GM21515 (cell line): ENCODE measurements around the gene SFSWAP.

Source experiments
- ATAC-seq: cut with Tn5 transposase; IDR thresholded peaks from one replicate; pipeline ENCODE4 v1.9.1; 2021; ENCODE audit not compliant: unreplicated experiment

SFSWAP gene

GRCh38 chr12:131785763-131786330, 75.0 kb downstream of the SFSWAP start:
- no peak for ATAC-seq

GRCh38 chr12:131786331-131786730, 75.4 kb downstream of the SFSWAP start:
- ATAC-seq: no peak

- ATAC-seq: no peak
Measured at GRCh38 chr12:131787143-131787660, 76.3 kb downstream of the SFSWAP start.

- no peak for ATAC-seq
Measured at GRCh38 chr12:131788070-131788469, 77.2 kb downstream of the SFSWAP start.

- no peak for ATAC-seq
Measured at GRCh38 chr12:131789638-131790037, 78.7 kb downstream of the SFSWAP start.

GRCh38 chr12:131793243-131794022, 82.5 kb downstream of the SFSWAP start:
- ATAC-seq: no peak

GRCh38 chr12:131794061-131794460, 83.2 kb downstream of the SFSWAP start:
- no peak for ATAC-seq

GRCh38 chr12:131794573-131794972, 83.7 kb downstream of the SFSWAP start:
- no peak for ATAC-seq

- no peak for ATAC-seq
Measured at GRCh38 chr12:131795064-131795463, 84.2 kb downstream of the SFSWAP start.

GRCh38 chr12:131795690-131796410, 85.0 kb downstream of the SFSWAP start:
- ATAC-seq: no peak

- no peak for ATAC-seq
Measured at GRCh38 chr12:131796411-131796736, 85.5 kb downstream of the SFSWAP start.

- ATAC-seq: no peak
Measured at GRCh38 chr12:131796754-131797587, 86.1 kb downstream of the SFSWAP start.

- no peak for ATAC-seq
Measured at GRCh38 chr12:131797588-131797934, 86.7 kb downstream of the SFSWAP start.

GRCh38 chr12:131799195-131799594, 88.3 kb downstream of the SFSWAP start:
- ATAC-seq: no peak

- no peak for ATAC-seq
Measured at GRCh38 chr12:131799828-131800593, 89.1 kb downstream of the SFSWAP start.

- ATAC-seq: no peak
Measured at GRCh38 chr12:131800594-131801135, 89.8 kb downstream of the SFSWAP start.

- ATAC-seq: no peak
Measured at GRCh38 chr12:131801254-131801866, 90.5 kb downstream of the SFSWAP start.

- no peak for ATAC-seq
Measured at GRCh38 chr12:131803961-131804521, 93.2 kb downstream of the SFSWAP start.

- ATAC-seq: no peak
Measured at GRCh38 chr12:131805421-131805820, 94.5 kb downstream of the SFSWAP start.
